ENCODE measurements around the gene ELOVL6. TPM values are rescaled to one million over a fixed set of nuclear protein-coding genes. Genes with fewer than 3 reads are reported as not detected.

ELOVL6 gene
- total and polyA plus RNA-seq, 10 of the 15 experiments (the other 5 are each of a cell fraction or from before 2014, with no cell fraction given), result 3.9 to 33.5 (median 8.1) TPM

GRCh38 chr4:110155654-110156053 is 42.8 kb downstream of the ELOVL6 start:
- no peak for TF ChIP-seq RUNX3 (IDR thresholded peaks at IDR 0.05; ENCODE audit: low read length)
- TF ChIP-seq, protein P1, sequence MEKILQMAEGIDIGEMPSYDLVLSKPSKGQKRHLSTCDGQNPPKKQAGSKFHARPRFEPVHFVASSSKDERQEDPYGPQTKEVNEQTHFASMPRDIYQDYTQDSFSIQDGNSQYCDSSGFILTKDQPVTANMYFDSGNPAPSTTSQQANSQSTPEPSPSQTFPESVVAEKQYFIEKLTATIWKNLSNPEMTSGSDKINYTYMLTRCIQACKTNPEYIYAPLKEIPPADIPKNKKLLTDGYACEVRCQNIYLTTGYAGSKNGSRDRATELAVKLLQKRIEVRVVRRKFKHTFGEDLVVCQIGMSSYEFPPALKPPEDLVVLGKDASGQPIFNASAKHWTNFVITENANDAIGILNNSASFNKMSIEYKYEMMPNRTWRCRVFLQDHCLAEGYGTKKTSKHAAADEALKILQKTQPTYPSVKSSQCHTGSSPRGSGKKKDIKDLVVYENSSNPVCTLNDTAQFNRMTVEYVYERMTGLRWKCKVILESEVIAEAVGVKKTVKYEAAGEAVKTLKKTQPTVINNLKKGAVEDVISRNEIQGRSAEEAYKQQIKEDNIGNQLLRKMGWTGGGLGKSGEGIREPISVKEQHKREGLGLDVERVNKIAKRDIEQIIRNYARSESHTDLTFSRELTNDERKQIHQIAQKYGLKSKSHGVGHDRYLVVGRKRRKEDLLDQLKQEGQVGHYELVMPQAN (conservative IDR thresholded peaks at IDR 0.05), result no peak
- no peak for TF ChIP-seq ZZZ3 (IDR thresholded peaks at IDR 0.05; ENCODE audit: control insufficient read depth, insufficient read length, low read depth)
- no peak for TF ChIP-seq POU2F2 (IDR thresholded peaks at IDR 0.05; ENCODE audit: borderline replicate concordance, low read depth, low read length)
- TF ChIP-seq RAD21 (IDR thresholded peaks at IDR 0.05; ENCODE audit: insufficient read depth, low read depth, low read length), result no peak
- no peak overlapping the region for H3K9ac ChIP-seq (ENCODE audit: control insufficient read depth, insufficient read depth, low read length)
- ChIA-PET SMC1A (ENCODE audit: uncharacterized antibody, unreplicated experiment) (interaction anchor here (0.5 to 2.3 kb wide), 5 partner anchors 9 to 29 kb away, joined by 3 to 6 read pairs (median 4); no protein-coding TSS in a partner anchor), RAD21 (ENCODE audit: unreplicated experiment) (no interaction called here), CTCF (interaction anchor here (1.2 kb wide), 1 partner anchor 10 kb away, joined by 4 read pairs; no protein-coding TSS in a partner anchor), POLR2A (interaction anchor here (0.6 to 2.6 kb wide), 3 partner anchors 9 to 14 kb away, joined by 4 to 12 read pairs (median 5); no protein-coding TSS in a partner anchor)
- no peaks in the 10 kb centered on the region for H3K27me3 ChIP-seq (replicated peaks in 1 of 2; ENCODE audit: control insufficient read depth in 2 of 2, insufficient read depth in 2 of 2, low read length in 1 of 2)
- intact Hi-C loops (cut with micrococcal nuclease; ENCODE audit: unreplicated experiment), result no loop called here
- H3K27ac ChIP-seq (ENCODE audit: control insufficient read depth, insufficient read depth), result no peak overlapping the region
- H3K79me2 ChIP-seq (ENCODE audit: control insufficient read depth, insufficient read depth, low read length), result no peaks in the 10 kb centered on the region
- no peak overlapping the region for H3K4me2 ChIP-seq (ENCODE audit: control insufficient read depth, insufficient read depth)
- H4K20me1 ChIP-seq (ENCODE audit: control insufficient read depth, insufficient read depth), result no peaks in the 10 kb centered on the region
- in situ Hi-C loops (cut with MboI), result no loop called here
- WGBS (ENCODE audit: insufficient coverage, insufficient replicate concordance, low lambda C conversion rate, missing lambda C conversion rate), result 72% methylated on average over 4 of the region's 4 CpGs
- BruUV-seq (replicated peaks), result no TSS peak
- ATAC-seq (no peak), FAIRE-seq (no peak), DNase-seq (ENCODE audit: low read depth, low spot score) (no peak)
- no peak overlapping the region for H2AFZ ChIP-seq (ENCODE audit: control insufficient read depth, low read depth, low read length)
- no peaks in the 10 kb centered on the region for H3K4me1 ChIP-seq (ENCODE audit: control insufficient read depth, insufficient read depth, low read length)
- no peak overlapping the region for H3K4me3 ChIP-seq
- H3K36me3 ChIP-seq (ENCODE audit: control insufficient read depth in 2 of 2, insufficient read depth in 2 of 2, low read length in 1 of 2), result no peaks in the 10 kb centered on the region
- no peaks in the 10 kb centered on the region for H3K9me3 ChIP-seq (replicated peaks; ENCODE audit: control insufficient read depth, insufficient read depth, low read length)
